Erythroblast (primary cell): ENCODE measurements around the gene PRR12.

Source experiments
- GATA1 ChIP-seq: IDR thresholded peaks from 2 replicates; pipeline ENCODE4 v1.6.1; 2011; ENCODE audit warnings: low read depth, mild to moderate bottlenecking, control low read depth, low read length, moderate library complexity
- POLR2A ChIP-seq: IDR thresholded peaks from 2 replicates; pipeline ENCODE4 v1.6.1; 2011; ENCODE audit warnings: mild to moderate bottlenecking, low read length

GRCh38 chr19:49645995-49646394, 55.0 kb downstream of the PRR12 start:
- TF ChIP-seq POLR2A (no peak), GATA1 (no peak)
